PC-9 (cell line): Measurements from ENCODE around the gene F2RL3. TPM values are rescaled to one million over a fixed set of nuclear protein-coding genes. Genes with fewer than 3 reads are reported as not detected.

Experiments
- BruUV-seq: library from RNA; stranded (reverse); fragments of 400-500 nt; replicated peaks from 2 replicates; lab custom pipeline; 2021; lab: Mats Ljungman, UMichigan
- CTCF ChIA-PET: fragments of 300-600 bp; sonication (Branson Sonifier 250); formaldehyde crosslinking; loops from one replicate; lab custom pipeline; 2022; ENCODE audit warnings: antibody characterized with exemption; lab: Charles Lee
- POLR2A ChIA-PET: fragments of 300-600 bp; sonication (Branson Sonifier 250); formaldehyde crosslinking; loops from one replicate; lab custom pipeline; 2022; ENCODE audit warnings: antibody characterized with exemption; ENCODE audit not compliant: unreplicated experiment; lab: Charles Lee
- DNase-seq, 2 experiments: peaks; one replicate each; pipeline versions ENCODE4 v3.0.0 to v3.0.0-alpha.2; 2015 to 2022; ENCODE audit warnings: mixed read lengths in 1 of 2
- H2AFZ ChIP-seq: fragments of 200-600 bp; sonication (generic); 2 replicates; pipeline ENCODE4 v1.8.1; 2017; ENCODE audit warnings: antibody characterized with exemption
- H3F3A ChIP-seq: fragments of 200-600 bp; sonication (generic); 2 replicates; pipeline ENCODE4 v1.8.1; 2017; ENCODE audit warnings: antibody characterized with exemption, mild to moderate bottlenecking, low read depth; ENCODE audit not compliant: insufficient read depth
- H3K27ac ChIP-seq: fragments of 200-600 bp; sonication (generic); 2 replicates; pipeline ENCODE4 v1.6.1; 2016; ENCODE audit warnings: mixed run types
- H3K27me3 ChIP-seq: fragments of 200-600 bp; sonication (generic); 2 replicates; pipeline ENCODE4 v1.6.1; 2016; ENCODE audit warnings: low read depth, mixed run types; ENCODE audit not compliant: insufficient read depth
- H3K36me3 ChIP-seq: fragments of 200-600 bp; sonication (generic); 2 replicates; pipeline ENCODE4 v1.6.1; 2016; ENCODE audit warnings: low read depth, mixed run types
- H3K4me1 ChIP-seq: fragments of 200-600 bp; sonication (generic); replicated peaks from 2 replicates; pipeline ENCODE4 v1.6.1; 2016; ENCODE audit warnings: mixed run types; ENCODE audit not compliant: insufficient read depth
- H3K4me2 ChIP-seq: fragments of 200-600 bp; sonication (generic); 2 replicates; pipeline ENCODE4 v1.6.1; 2017; ENCODE audit warnings: mixed run types
- H3K4me3 ChIP-seq: fragments of 200-600 bp; sonication (generic); 2 replicates; pipeline ENCODE4 v1.6.1; 2016; ENCODE audit warnings: mixed run types
- H3K79me2 ChIP-seq: fragments of 200-600 bp; sonication (generic); 2 replicates; pipeline ENCODE4 v1.6.1; 2017; ENCODE audit warnings: low read depth, mixed run types
- H3K9me2 ChIP-seq: fragments of 200-600 bp; sonication (generic); 2 replicates; pipeline ENCODE4 v1.8.1; 2017; ENCODE audit warnings: mild to moderate bottlenecking; ENCODE audit not compliant: insufficient read depth
- H3K9me3 ChIP-seq: fragments of 200-600 bp; sonication (generic); 2 replicates; pipeline ENCODE4 v1.8.1; 2016; ENCODE audit warnings: low read depth; ENCODE audit not compliant: insufficient read depth
- H4K20me1 ChIP-seq: fragments of 200-600 bp; sonication (generic); 2 replicates; pipeline ENCODE4 v1.8.1; 2017; ENCODE audit not compliant: insufficient read depth
- EZH2 ChIP-seq: fragments of 200-600 bp; sonication (generic); IDR thresholded peaks from 2 replicates; pipeline ENCODE4 v1.8.0; 2017; ENCODE audit warnings: antibody characterized with exemption, low read depth
- intact Hi-C: fragments of 100-400 bp; cut with micrococcal nuclease; formaldehyde crosslinking; loops from one replicate; pipeline ENCODE4 v1.10.0; 2022; ENCODE audit not compliant: unreplicated experiment
- total RNA-seq: library from RNA; stranded (reverse); gene quantifications from 2 replicates; pipeline ENCODE4 v1.2.3, GENCODE V29; 2021
- TF ChIP-seq, protein P1 (sequence below): fragments of 200-600 bp; sonication (generic); conservative IDR thresholded peaks from 2 replicates; pipeline ENCODE4 v1.6.1; 2017; ENCODE audit warnings: mixed run types, antibody characterized with exemption, mild to moderate bottlenecking, moderate library complexity

F2RL3 gene
- total RNA-seq, 1 experiment from 2014 or later: not detected

DNA sequence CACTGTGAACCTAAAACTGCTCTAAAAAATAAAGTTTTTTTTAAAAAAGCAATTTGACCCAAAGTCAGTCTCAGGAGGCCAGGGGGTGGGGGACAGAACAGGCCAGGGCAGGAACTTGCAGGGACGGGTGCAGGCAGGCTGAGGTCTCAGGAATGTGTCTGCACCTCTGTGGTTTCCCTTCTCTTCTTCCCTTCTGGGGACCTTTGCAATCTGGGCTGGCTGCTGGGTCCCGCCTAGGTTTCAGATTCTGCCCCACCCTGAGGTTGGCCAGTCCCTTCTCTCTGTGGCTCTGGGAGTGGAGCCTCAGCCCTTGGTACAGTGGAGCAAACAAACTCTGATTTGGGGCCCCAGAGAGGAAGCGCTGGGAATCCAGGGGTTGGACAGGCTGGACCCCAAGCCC lies 5.3 kb upstream of the F2RL3 start:
- CTCF ChIA-PET: no interaction called here
- Histone ChIP-seq H3K4me1 (peaks cover 11% of the 10 kb centered on the region), H3K9me3 (peaks cover 28% of the 10 kb centered on the region), H3K27ac (no peak overlapping the region), H4K20me1 (no peaks in the 10 kb centered on the region), H3F3A (peaks cover 16% of the 10 kb centered on the region), H3K4me3 (no peak overlapping the region), H3K4me2 (no peak overlapping the region), H3K9me2 (no peaks in the 10 kb centered on the region), H2AFZ (no peak overlapping the region), H3K79me2 (no peaks in the 10 kb centered on the region), H3K36me3 (peaks cover 7% of the 10 kb centered on the region), H3K27me3 (no peaks in the 10 kb centered on the region)
- BruUV-seq: no TSS peak
- POLR2A ChIA-PET: no interaction called here
- peak in 1 of 2 experiments; percentile 33 for DNase-seq
- intact Hi-C loops: no loop called here
- no peak for TF ChIP-seq EZH2
- TF ChIP-seq, protein P1, sequence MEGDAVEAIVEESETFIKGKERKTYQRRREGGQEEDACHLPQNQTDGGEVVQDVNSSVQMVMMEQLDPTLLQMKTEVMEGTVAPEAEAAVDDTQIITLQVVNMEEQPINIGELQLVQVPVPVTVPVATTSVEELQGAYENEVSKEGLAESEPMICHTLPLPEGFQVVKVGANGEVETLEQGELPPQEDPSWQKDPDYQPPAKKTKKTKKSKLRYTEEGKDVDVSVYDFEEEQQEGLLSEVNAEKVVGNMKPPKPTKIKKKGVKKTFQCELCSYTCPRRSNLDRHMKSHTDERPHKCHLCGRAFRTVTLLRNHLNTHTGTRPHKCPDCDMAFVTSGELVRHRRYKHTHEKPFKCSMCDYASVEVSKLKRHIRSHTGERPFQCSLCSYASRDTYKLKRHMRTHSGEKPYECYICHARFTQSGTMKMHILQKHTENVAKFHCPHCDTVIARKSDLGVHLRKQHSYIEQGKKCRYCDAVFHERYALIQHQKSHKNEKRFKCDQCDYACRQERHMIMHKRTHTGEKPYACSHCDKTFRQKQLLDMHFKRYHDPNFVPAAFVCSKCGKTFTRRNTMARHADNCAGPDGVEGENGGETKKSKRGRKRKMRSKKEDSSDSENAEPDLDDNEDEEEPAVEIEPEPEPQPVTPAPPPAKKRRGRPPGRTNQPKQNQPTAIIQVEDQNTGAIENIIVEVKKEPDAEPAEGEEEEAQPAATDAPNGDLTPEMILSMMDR: no peak

DNA sequence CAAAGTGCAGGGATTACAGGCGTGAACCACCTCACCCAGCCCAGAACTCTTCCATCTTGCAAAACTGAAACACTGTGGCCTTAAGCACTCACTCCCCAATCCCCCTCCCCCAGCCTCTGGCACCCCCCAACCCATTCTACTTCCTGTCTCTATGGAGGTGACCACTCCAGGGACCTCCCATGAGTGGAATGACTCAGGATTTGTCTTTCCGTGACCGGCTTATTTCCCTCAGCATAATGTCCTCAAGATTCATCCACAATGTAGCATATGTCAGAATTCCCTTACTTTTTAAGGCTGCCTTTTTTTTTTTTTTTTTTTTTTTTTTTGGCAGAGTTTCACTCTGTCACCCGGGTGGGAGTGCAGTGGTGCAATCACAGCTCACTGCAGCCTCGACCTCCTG lies 3.6 kb upstream of the F2RL3 start:
- Histone ChIP-seq H3K9me3 (peaks cover 28% of the 10 kb centered on the region), H3K9me2 (no peaks in the 10 kb centered on the region), H3K4me2 (no peak overlapping the region), H3K27ac (no peak overlapping the region), H3K4me1 (peaks cover 11% of the 10 kb centered on the region), H3K36me3 (peaks cover 1% of the 10 kb centered on the region; the same call in 1 of the 2 replicates), H4K20me1 (no peaks in the 10 kb centered on the region), H3F3A (peaks cover 16% of the 10 kb centered on the region), H3K27me3 (no peaks in the 10 kb centered on the region), H3K4me3 (no peak overlapping the region), H2AFZ (no peak overlapping the region), H3K79me2 (no peaks in the 10 kb centered on the region)
- TF ChIP-seq, protein P1: no peak
- TF ChIP-seq EZH2: no peak
- BruUV-seq: no TSS peak
- ChIA-PET POLR2A (no interaction called here), CTCF (interaction anchor here (0.7 kb wide), 1 partner anchor 1049 kb away, joined by 3 read pairs; no protein-coding TSS in a partner anchor)
- intact Hi-C loops: no loop called here
- no peak for DNase-seq

DNA sequence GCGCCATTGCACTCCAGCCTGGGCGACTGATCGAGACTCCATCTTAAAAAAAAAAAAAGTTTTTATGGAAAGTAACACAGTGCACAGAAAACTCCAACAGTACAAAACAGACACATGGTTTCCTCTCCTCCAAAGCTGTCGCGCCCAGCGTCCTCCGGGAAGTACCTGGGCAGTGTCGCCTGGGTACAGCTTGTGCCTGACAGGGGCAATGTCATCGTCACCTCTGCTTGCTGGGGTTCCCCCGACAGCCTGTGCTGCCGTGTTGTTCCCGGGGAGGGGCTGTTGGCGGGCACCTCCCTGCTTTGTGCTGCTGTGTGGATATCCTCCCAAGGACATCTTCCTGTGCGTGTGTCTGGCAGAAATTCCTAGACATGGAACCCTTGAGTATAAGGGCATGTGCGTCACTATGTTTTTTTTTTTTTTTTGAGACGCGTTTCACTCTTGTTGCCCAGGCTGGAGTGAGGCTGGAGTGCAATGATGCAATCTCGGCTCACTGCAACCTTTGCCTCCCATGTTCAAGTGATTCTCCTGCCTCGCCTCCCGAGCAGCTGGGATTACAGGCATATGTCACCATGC lies 2.4 kb upstream of the F2RL3 start:
- Histone ChIP-seq H3K4me2 (peak overlapping the region; percentile 87), H2AFZ (peak overlapping the region; percentile 85), H3K27ac (peak overlapping the region; percentile 59), H3K9me3 (peaks cover 21% of the 10 kb centered on the region), H3K79me2 (no peaks in the 10 kb centered on the region), H3K4me3 (peak overlapping the region; percentile 56; the same call in 1 of the 2 replicates), H4K20me1 (no peaks in the 10 kb centered on the region), H3K9me2 (no peaks in the 10 kb centered on the region), H3K4me1 (peaks cover 11% of the 10 kb centered on the region), H3F3A (peaks cover 16% of the 10 kb centered on the region), H3K36me3 (no peaks in the 10 kb centered on the region), H3K27me3 (no peaks in the 10 kb centered on the region)
- POLR2A ChIA-PET: no interaction called here
- no peak for TF ChIP-seq EZH2
- TF ChIP-seq, protein P1: no peak
- BruUV-seq: no TSS peak
- intact Hi-C loops: no loop called here
- peak; percentile 31 to 72 for DNase-seq
- CTCF ChIA-PET: interaction anchor here (0.7 kb wide), 1 partner anchor 113 kb away, joined by 8 read pairs; no protein-coding TSS in a partner anchor
